GM19035 (cell line): ENCODE data around the gene DEK.

ENCODE experiments used
- ATAC-seq: cut with Tn5 transposase; IDR thresholded peaks from one replicate; pipeline ENCODE4 v1.9.1; 2021; ENCODE audit not compliant: unreplicated experiment

Gene DEK

GRCh38 chr6:18265787-18266522 is 1.6 kb upstream of the DEK start:
- no peak for ATAC-seq

DNA sequence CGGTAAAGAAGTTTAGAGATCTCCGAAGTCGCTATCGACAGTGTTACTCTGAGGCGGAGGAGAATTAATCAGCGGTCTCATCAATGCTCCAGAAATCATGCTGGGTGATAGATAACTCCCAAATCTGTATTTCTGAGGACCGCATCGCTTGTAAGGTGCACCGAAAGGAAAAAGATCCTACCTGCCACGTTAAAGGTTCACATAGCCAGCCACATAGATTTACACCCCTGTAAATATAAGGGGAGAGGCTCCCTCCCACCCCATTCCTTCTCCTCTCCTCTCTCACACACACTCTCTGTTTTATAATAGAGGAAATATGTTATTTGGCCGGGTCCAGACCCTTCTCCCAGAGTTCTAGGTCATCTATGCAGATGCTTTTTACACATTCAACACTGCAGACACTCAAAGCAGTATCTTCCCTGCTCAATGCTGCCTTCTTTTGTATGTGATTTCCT is 620 bp upstream of the DEK start:
- ATAC-seq: no peak

DNA sequence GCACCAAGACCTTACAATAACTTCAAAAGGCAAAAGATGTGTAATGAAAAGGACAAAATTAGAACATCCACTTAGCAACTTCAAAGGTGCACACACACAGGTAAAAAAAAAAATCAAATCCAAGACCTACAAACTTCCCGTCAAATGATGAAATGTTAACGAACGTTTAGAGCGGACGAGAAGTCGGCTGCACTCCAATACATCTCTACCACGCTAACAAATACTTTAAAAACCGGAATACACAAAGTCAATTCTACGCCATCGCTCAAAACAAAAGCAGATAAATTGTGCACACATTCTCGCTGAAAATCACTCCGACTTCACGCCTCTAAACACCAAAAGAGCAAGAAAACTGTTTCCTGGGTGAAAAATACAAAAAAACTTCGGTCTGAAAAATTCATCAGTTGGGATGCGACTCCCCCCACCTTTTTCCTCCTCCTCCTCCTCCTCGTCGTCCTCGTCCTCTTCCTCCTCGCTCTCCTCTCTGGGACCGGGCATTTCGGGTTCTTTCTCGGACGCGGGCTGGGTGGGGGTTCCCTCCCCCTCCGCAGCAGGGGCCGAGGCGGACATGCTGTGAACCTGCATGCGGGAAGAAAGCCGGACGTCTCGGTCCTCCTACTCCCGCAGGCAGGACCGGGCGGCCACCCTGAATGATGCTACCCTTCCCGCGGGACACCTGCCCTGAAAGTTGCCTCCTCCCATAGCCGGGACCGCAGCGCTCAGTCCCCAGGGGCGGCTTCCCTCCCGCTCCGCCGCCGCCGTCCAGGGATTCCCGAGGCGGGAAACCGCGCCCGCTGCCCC is 712 bp downstream of the DEK start:
- ATAC-seq: no peak

DNA sequence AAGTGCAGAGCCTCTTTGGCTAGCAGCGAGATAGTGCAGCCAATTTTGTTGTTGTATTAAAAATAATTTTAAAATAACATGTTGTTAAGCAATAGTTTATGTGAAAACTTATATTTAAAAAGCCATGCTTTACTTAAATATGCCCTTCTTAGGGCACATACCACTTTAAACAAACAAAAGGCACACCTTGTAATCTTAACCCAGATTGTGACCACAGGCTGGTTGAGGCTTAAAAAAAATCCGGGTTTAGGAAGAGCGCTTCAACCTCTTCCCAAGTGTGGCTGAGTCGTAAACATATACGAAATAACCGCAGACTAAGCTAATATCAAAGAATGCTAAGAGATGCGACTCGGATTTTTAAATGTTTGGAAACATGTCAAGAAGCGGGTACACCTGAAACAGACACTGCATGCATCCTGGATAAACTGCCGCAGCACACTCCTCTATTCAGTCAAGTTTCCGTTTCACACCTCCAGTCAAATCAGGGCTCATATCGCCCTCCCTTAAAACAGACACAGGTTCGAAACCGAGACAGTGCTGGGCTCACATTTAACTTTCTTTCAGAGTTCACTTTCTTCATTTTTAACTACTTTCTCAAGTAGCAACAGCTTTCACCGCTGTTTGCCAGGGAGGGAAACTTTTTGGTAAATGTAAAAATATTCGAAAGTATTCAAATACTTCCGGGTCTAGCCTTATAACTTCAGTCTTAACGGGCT is 1.5 kb downstream of the DEK start:
- peak; percentile 57 for ATAC-seq

DNA sequence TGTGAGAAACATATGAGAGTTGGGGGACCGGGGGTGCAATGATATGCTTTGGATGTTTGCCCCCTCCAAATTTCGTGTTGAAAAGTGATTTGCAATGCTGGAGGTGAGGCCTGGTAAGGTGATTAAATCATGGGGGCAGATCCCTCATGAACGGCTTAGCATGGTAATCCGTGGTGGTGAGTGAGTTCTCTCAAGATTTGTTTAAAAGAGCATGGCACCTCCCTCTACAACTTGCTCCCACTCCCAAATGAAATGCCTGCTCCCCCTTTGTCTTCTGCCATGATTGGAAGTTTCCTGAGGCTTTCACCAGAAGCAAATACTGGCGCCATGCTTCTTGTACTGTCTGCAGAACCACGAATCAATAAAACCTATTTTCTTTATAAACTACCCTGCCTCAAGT is 2.5 kb downstream of the DEK start:
- ATAC-seq: no peak

DNA sequence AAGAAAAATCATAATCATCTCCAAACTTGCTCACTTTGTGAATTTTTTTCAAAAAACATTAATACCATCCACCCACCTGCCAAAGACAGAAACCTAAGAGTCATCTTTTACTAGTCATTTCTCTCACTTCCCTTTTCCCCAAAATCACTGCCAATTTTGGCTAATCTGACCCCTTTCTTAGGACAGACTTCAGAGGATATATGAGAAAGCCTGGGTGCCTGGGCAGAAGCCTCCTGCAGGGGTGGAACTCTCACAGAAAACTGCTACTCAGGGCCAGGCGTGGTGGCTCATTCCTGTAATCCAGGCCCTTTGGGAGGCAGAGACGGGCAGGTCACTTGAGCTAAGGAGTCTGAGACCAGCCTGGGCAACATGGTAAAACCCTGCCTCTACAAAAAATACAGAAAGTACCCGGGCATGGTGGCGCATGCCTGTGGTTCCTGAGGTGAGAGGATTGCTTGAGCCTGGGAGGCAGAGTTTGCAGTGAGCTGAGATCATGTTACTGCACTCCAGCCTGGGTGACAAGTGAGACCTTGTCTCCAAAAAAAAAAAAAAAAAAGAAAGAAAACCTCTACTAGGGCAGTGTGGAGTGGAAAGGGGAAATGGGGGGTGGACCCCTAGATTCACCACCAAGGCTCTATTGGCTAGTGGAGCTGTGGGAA is 3.8 kb downstream of the DEK start:
- no peak for ATAC-seq

GRCh38 chr6:18259675-18260447 is 4.5 kb downstream of the DEK start:
- ATAC-seq: no peak

DNA sequence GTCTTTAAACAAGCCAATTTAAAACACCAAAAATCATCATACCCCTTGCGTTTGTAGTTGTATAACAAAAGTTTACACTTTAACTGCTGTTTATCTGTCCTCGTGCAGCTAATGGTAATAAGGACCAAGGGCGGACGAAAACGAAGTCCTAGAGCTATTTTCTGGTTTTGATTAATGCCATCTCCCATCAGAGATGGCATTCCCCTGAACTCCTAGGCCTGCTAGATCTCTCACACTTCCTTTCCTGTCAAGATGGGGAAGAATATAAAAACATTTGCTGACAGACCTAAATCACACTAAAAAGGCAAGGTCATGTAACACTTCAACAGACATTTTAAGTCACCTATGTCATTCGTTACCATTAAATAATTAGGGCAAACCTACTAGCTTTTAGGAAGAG is 9.5 kb downstream of the DEK start:
- ATAC-seq: no peak

DNA sequence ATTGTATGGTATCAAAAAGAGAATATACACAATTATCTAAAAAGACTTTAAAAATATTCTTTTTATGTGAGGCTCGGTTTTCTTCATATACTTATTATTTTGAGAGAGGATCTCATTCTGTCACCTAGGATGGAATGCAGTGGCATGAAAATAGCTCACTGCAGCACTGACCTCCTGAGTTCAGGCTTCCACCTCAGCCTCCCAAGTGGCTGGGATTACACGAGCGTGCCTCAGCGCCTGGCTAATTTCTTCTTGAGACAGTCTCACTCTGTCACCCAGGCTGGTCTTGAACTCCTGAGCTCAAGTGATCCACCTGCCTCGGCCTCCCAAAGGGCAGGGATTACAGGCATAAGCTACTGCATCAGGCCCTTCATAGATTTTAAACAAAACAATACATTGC is 10.7 kb downstream of the DEK start:
- ATAC-seq: no peak

- no peak for ATAC-seq
Observed at GRCh38 chr6:18249271-18249670, 15.1 kb downstream of the DEK start.

GRCh38 chr6:18248698-18249097 is 15.6 kb downstream of the DEK start:
- ATAC-seq: no peak

DNA sequence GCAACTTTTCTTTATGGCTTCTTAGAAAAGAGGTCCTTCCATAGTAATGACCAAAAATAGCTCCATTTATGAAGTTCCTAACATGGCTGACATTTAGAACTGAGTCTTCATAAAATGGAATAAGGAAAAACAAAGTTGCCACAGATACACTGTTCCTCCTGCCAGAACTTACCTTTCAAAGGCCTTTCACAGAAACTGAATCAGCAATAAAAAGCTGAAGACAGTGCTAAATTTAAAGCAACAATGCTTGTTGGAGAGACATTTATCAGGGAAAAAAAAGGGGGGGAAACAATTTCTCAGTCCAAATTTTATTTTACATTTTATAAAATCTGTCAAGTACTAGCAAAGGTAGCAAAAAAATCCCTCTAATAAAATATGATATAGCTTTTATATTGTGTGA is 17.3 kb downstream of the DEK start:
- no peak for ATAC-seq

- ATAC-seq: no peak
Observed at GRCh38 chr6:18246205-18246604, 18.1 kb downstream of the DEK start.

DNA sequence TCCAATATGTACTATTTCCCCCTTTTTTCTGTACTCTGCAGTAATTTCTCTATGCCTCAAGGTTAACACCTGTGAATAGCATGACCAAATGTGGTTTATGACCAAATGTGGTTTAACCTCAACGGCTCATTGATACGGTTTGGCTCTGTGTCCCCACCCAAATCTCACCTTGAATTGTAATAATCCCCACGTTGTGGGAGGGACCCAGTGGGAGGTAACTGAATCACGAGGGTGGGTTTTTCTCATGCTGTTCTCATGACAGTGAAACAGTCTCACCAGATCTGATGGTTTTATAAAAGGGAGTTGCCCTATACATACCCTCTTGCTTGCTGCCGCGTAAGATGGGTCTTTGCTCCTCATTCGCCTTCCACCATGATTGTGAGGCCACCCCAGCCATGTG is 18.7 kb downstream of the DEK start:
- peak; percentile 46 for ATAC-seq

GRCh38 chr6:18245079-18245478 is 19.3 kb downstream of the DEK start:
- no peak for ATAC-seq

GRCh38 chr6:18244251-18244650 is 20.1 kb downstream of the DEK start:
- no peak for ATAC-seq

- no peak for ATAC-seq
Observed at GRCh38 chr6:18243302-18243893, 20.9 kb downstream of the DEK start.

DNA sequence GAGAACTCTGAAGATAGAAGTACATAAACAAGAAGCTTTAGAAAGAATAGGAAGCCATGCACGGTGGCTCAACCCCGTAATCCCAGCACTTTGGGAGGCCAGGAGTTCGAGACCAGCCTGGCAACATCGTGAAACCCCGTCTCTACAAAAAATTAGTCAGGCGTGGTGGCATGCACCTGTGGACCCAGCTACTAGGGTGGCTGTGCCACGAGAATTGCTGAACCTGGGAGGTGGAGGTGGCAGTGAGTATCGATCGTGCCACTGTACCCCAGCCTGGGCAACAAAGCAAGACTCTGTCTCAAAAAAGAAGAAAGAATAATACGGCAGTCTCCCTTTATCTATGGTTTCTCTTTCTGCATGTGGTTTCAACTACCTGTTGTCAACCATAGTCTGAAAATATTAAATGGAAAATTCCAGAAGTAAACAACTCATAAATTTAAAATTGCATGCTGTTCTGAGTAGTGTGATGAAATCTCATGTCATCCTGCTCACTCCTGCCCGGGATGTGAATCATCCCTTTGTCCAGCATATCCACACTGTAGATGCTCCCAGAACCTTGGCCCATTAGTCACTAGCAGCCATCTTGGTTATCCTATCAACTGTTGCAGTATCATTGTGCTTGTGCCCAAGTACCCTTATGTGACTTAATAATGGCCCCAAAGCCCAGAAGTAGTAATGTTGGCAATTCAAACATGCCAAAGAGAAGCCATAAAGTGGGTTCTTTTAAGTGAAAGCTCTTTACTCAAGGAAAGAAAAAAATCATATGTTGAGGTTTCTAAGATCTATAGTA is 22.1 kb downstream of the DEK start:
- no peak for ATAC-seq
